ENCODE data around the gene SLC24A4. TPM values are rescaled to one million over a fixed set of nuclear protein-coding genes. Genes with fewer than 3 reads are reported as not detected.

The SLC24A4 gene
- polyA plus RNA-seq, 1 donor (not counting 4 experiments of a cell fraction or from before 2014, with no cell fraction given), result 0.10 TPM

- Histone ChIP-seq H3K36me3 (ENCODE audit: control insufficient read depth in 2 of 2, extremely low read depth in 1 of 2, insufficient read depth in 2 of 2, low read length in 2 of 2) (no peaks in the 10 kb centered on the region), H3K27ac (ENCODE audit: control insufficient read depth, insufficient read depth, low read length) (no peak overlapping the region), H3K4me2 (ENCODE audit: control insufficient read depth, extremely low read depth, insufficient read depth, low read depth, low read length) (no peak overlapping the region), H3K27me3 (ENCODE audit: control insufficient read depth, extremely low read depth, insufficient read depth, low read length) (no peaks in the 10 kb centered on the region), H3K9ac (ENCODE audit: control insufficient read depth, extremely low read depth, insufficient read depth, low read length) (no peak overlapping the region), H2AFZ (ENCODE audit: control insufficient read depth, low read length) (no peak overlapping the region), H4K20me1 (ENCODE audit: control insufficient read depth, extremely low read depth, insufficient read depth, low read length) (no peaks in the 10 kb centered on the region), H3K4me1 (ENCODE audit: control insufficient read depth, extremely low read depth, insufficient read depth, low read length) (no peaks in the 10 kb centered on the region), H3K4me3 (ENCODE audit: control insufficient read depth in 2 of 3, extremely low read depth in 1 of 3, insufficient read depth in 2 of 3, low read depth in 1 of 3, low read length in 3 of 3) (no peak overlapping the region), H3K9me1 (ENCODE audit: control insufficient read depth, extremely low read depth, insufficient read depth, low read length) (no peaks in the 10 kb centered on the region), H3K9me3 (ENCODE audit: control insufficient read depth, low read depth, low read length) (no peaks in the 10 kb centered on the region), H3K79me2 (ENCODE audit: control insufficient read depth, insufficient read depth, low read length) (peaks cover 8% of the 10 kb centered on the region)
- no peak for TF ChIP-seq CTCF (optimal IDR thresholded peaks at IDR 0.05 in 1 of 3, IDR thresholded peaks at IDR 0.05 in 1 of 3, conservative IDR thresholded peaks at IDR 0.05 in 1 of 3; ENCODE audit: extremely low read depth in 1 of 3, insufficient read depth in 2 of 3, low read length in 3 of 3)
- no peak for TF ChIP-seq EZH2 (IDR thresholded peaks at IDR 0.05; ENCODE audit: low read length)
- FAIRE-seq (no peak), DNase-seq (ENCODE audit: low read depth, low spot score) (no peak)
- dilution Hi-C loops (cut with MboI; ENCODE audit: extremely low pct_ligation_motif_present, low sequenced_read_pairs), result no loop called here
These were observed 206.9 kb downstream of the SLC24A4 start for GRCh38 chr14:92529903-92530302.

- no peaks in the 10 kb centered on the region for H4K20me1 ChIP-seq (ENCODE audit: control insufficient read depth, extremely low read depth, insufficient read depth, low read length)
- no peak overlapping the region for H3K4me3 ChIP-seq (ENCODE audit: control insufficient read depth in 2 of 3, extremely low read depth in 1 of 3, insufficient read depth in 2 of 3, low read depth in 1 of 3, low read length in 3 of 3)
- H3K27me3 ChIP-seq (ENCODE audit: control insufficient read depth, extremely low read depth, insufficient read depth, low read length), result no peaks in the 10 kb centered on the region
- peaks cover 6% of the 10 kb centered on the region for H3K79me2 ChIP-seq (ENCODE audit: control insufficient read depth, insufficient read depth, low read length)
- H3K9me1 ChIP-seq (ENCODE audit: control insufficient read depth, extremely low read depth, insufficient read depth, low read length), result no peaks in the 10 kb centered on the region
- H2AFZ ChIP-seq (ENCODE audit: control insufficient read depth, low read length), result no peak overlapping the region
- no peak for FAIRE-seq
- no peaks in the 10 kb centered on the region for H3K36me3 ChIP-seq (ENCODE audit: control insufficient read depth in 2 of 2, extremely low read depth in 1 of 2, insufficient read depth in 2 of 2, low read length in 2 of 2)
- TF ChIP-seq EZH2 (IDR thresholded peaks at IDR 0.05; ENCODE audit: low read length) (no peak), CTCF (optimal IDR thresholded peaks at IDR 0.05 in 1 of 3, IDR thresholded peaks at IDR 0.05 in 1 of 3, conservative IDR thresholded peaks at IDR 0.05 in 1 of 3; ENCODE audit: extremely low read depth in 1 of 3, insufficient read depth in 2 of 3, low read length in 3 of 3) (no peak)
- dilution Hi-C loops (cut with MboI; ENCODE audit: extremely low pct_ligation_motif_present, low sequenced_read_pairs), result no loop called here
- no peak for DNase-seq (ENCODE audit: low read depth, low spot score)
- peaks cover 5% of the 10 kb centered on the region for H3K4me1 ChIP-seq (ENCODE audit: control insufficient read depth, extremely low read depth, insufficient read depth, low read length)
- H3K9me3 ChIP-seq (ENCODE audit: control insufficient read depth, low read depth, low read length), result no peaks in the 10 kb centered on the region
- no peak overlapping the region for H3K4me2 ChIP-seq (ENCODE audit: control insufficient read depth, extremely low read depth, insufficient read depth, low read depth, low read length)
- H3K9ac ChIP-seq (ENCODE audit: control insufficient read depth, extremely low read depth, insufficient read depth, low read length), result no peak overlapping the region
- no peak overlapping the region for H3K27ac ChIP-seq (ENCODE audit: control insufficient read depth, insufficient read depth, low read length)
These were observed 208.3 kb downstream of the SLC24A4 start for GRCh38 chr14:92531106-92531873.
